Panc1 (cell line): Measurements from ENCODE around the gene MTR. TPM values are rescaled to one million over a fixed set of nuclear protein-coding genes. Genes with fewer than 3 reads are reported as not detected.

Source experiments
- ATAC-seq: fragments of 200-7000 bp; cut with Tn5 transposase; 2 replicates; pipeline ENCODE4 v1.9.1; 2020; ENCODE audit warnings: mild to moderate bottlenecking, moderate library complexity
- BruUV-seq: library from RNA; stranded (reverse); fragments of 400-500 nt; replicated peaks from 2 replicates; lab custom pipeline; 2021; lab: Mats Ljungman, UMichigan
- CTCF ChIA-PET: fragments of 300-600 bp; sonication (Branson Sonifier 250); formaldehyde crosslinking; loops from one replicate; lab custom pipeline; 2022; ENCODE audit warnings: antibody characterized with exemption; lab: Charles Lee
- POLR2A ChIA-PET: fragments of 300-600 bp; sonication (Branson Sonifier 250); formaldehyde crosslinking; loops from one replicate; lab custom pipeline; 2022; ENCODE audit warnings: antibody characterized with exemption; lab: Charles Lee
- DNase-seq: peaks from one replicate; pipeline ENCODE4 v3.0.0-alpha.2; 2010; ENCODE audit warnings: low read depth, low spot score
- H3K27ac ChIP-seq: 2 replicates; pipeline ENCODE4 v1.5.1; 2011; ENCODE audit warnings: mild to moderate bottlenecking, low read length, inconsistent platforms
- H3K27me3 ChIP-seq: fragments of 200-500 bp; sonication (Bioruptor generic); 2 replicates; pipeline ENCODE4 v1.6.0; 2014; ENCODE audit warnings: low read length, inconsistent platforms; ENCODE audit not compliant: control insufficient read depth, insufficient read depth
- H3K36me3 ChIP-seq: fragments of 200-500 bp; sonication (Bioruptor generic); 2 replicates; pipeline ENCODE4 v1.5.1; 2014; ENCODE audit warnings: inconsistent platforms, mild to moderate bottlenecking, low read length, moderate library complexity; ENCODE audit not compliant: control insufficient read depth, insufficient read depth
- H3K4me1 ChIP-seq: 2 replicates; pipeline ENCODE4 v1.5.1; 2011; ENCODE audit warnings: inconsistent platforms, mild to moderate bottlenecking, low read length, moderate library complexity; ENCODE audit not compliant: control insufficient read depth, insufficient read depth
- H3K4me3 ChIP-seq, 2 experiments: 2 replicates each; pipeline ENCODE4 v1.5.1; 2011 to 2012; ENCODE audit warnings: low read depth in 2 of 2, low read length in 2 of 2, mild to moderate bottlenecking in 2 of 2, inconsistent platforms in 1 of 2, moderate library complexity in 1 of 2
- H3K9me3 ChIP-seq: fragments of 200-500 bp; sonication (Bioruptor generic); 2 replicates; pipeline ENCODE4 v1.5.1; 2014; ENCODE audit warnings: low read depth, mild to moderate bottlenecking, inconsistent platforms, low read length, moderate library complexity; ENCODE audit not compliant: control insufficient read depth, insufficient read depth
- POLR2AphosphoS5 ChIP-seq: IDR thresholded peaks from 2 replicates; pipeline ENCODE4 v1.6.1; 2012; ENCODE audit warnings: mild to moderate bottlenecking, low read depth, low read length, moderate library complexity
- REST ChIP-seq, 2 experiments: IDR thresholded peaks; 2 replicates each; pipeline ENCODE4 v1.6.1; 2011 to 2012; ENCODE audit warnings: low read depth in 2 of 2, control low read depth in 1 of 2, low read length in 1 of 2, mild to moderate bottlenecking in 1 of 2, moderate library complexity in 1 of 2; ENCODE audit not compliant: insufficient read depth in 1 of 2
- SIN3A ChIP-seq: IDR thresholded peaks from 2 replicates; pipeline ENCODE4 v1.6.1; 2012; ENCODE audit warnings: low read depth, mild to moderate bottlenecking, low read length, moderate library complexity, borderline replicate concordance; ENCODE audit not compliant: insufficient read depth
- TCF7L2 ChIP-seq: IDR thresholded peaks from 2 replicates; pipeline ENCODE4 v1.6.1; 2011; ENCODE audit warnings: mild to moderate bottlenecking, low read depth, low read length, inconsistent platforms
- in situ Hi-C: cut with HindIII; loops from 2 replicates; pipeline ENCODE4 v1.10.0; 2016; ENCODE audit warnings: low sequenced_read_pairs, low pct_unique_long_range_greater_than_20kb
- intact Hi-C: fragments of 100-400 bp; cut with micrococcal nuclease; formaldehyde crosslinking; loops from one replicate; pipeline ENCODE4 v1.10.0; 2022; ENCODE audit not compliant: unreplicated experiment
- total RNA-seq: library from RNA; stranded (reverse); gene quantifications from one replicate; pipeline ENCODE4 v1.2.1, GENCODE V29; 2021; ENCODE audit not compliant: unreplicated experiment
- TF ChIP-seq, protein P1 (sequence below): fragments of 450-650 bp; IDR thresholded peaks from 2 replicates; pipeline ENCODE4 v1.5.1; 2017; ENCODE audit warnings: mild to moderate bottlenecking

Gene MTR
- total RNA-seq, 1 experiment from 2014 or later: 33.7 TPM

DNA sequence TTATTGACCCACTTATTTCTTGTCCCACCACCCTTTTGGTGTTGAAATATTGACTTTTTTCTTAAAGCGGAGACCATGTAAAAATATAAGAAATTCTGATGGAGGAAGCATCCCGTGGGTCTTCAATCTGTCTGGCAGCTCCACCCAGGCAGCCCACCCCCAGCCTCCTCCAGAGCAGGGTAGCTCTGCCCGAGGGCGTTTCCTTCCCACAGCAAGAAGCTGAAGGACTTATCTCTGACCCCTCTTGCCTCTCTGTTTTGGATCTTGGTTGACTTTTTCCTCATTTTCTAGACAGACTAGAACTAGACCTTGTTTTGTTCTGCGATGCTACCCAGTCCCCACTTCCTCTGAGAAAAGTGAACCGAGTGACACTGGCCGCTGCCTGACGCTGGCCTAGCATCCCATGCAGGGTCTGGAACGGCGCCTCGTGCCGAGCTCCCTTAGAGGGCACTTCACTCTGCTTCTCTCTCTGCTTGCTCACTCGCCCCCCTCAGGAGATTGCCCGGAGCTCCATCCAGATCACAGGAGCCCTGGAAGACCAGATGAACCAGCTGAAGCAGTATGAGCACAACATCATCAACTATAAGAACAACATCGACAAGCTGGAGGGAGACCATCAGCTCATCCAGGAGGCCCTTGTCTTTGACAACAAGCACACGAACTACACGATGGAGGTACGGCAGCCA lies 40.4 kb upstream of the MTR start:
- no peaks in the 10 kb centered on the region for H3K9me3 ChIP-seq
- no peak for DNase-seq
- no peaks in the 10 kb centered on the region for H3K36me3 ChIP-seq
- no peak overlapping the region for H3K27ac ChIP-seq
- no peaks in the 10 kb centered on the region for H3K4me1 ChIP-seq
- in situ Hi-C loops (no loop called here), intact Hi-C loops (loop anchor here (5.0 kb wide), 1 partner anchor 633 kb away; no protein-coding TSS in a partner anchor)
- no peak overlapping the region for H3K4me3 ChIP-seq
- TF ChIP-seq POLR2AphosphoS5 (no peak), REST (IDR thresholded peaks at IDR 0.05; ENCODE audit: insufficient read depth in 1 of 2, low read depth in 2 of 2, low read length in 1 of 2) (no peak), SIN3A (no peak), TCF7L2 (no peak)
- TF ChIP-seq, protein P1, sequence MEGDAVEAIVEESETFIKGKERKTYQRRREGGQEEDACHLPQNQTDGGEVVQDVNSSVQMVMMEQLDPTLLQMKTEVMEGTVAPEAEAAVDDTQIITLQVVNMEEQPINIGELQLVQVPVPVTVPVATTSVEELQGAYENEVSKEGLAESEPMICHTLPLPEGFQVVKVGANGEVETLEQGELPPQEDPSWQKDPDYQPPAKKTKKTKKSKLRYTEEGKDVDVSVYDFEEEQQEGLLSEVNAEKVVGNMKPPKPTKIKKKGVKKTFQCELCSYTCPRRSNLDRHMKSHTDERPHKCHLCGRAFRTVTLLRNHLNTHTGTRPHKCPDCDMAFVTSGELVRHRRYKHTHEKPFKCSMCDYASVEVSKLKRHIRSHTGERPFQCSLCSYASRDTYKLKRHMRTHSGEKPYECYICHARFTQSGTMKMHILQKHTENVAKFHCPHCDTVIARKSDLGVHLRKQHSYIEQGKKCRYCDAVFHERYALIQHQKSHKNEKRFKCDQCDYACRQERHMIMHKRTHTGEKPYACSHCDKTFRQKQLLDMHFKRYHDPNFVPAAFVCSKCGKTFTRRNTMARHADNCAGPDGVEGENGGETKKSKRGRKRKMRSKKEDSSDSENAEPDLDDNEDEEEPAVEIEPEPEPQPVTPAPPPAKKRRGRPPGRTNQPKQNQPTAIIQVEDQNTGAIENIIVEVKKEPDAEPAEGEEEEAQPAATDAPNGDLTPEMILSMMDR: no peak
- no peaks in the 10 kb centered on the region for H3K27me3 ChIP-seq
- BruUV-seq: no TSS peak
- CTCF ChIA-PET: no interaction called here
- POLR2A ChIA-PET: no interaction called here
- ATAC-seq: no peak; the same call in 1 of the 2 replicates

DNA sequence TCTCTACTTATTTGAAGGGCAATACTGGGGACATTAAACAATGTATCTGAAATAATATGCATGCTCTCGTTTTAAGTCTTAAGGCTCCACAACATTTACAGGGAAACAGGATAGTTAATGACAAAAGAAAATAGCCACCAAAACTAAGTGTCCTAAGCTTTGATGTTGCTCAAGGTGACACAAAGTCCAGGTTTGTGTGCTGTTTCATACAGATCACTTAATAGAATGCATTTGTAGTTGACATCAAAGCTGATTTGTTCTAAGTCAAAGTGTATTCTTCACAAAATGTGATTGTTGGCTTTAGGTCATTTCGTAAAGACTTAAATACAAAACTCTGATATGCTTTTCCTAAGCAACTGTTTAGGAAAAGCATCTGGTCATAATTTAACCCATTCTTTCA lies 37.5 kb upstream of the MTR start:
- no peaks in the 10 kb centered on the region for H3K9me3 ChIP-seq
- no peak overlapping the region for H3K27ac ChIP-seq
- ATAC-seq (no peak), DNase-seq (no peak)
- no peak overlapping the region for H3K4me3 ChIP-seq
- TF ChIP-seq REST (IDR thresholded peaks at IDR 0.05; ENCODE audit: insufficient read depth in 1 of 2, low read depth in 2 of 2, low read length in 1 of 2): no peak
- TF ChIP-seq SIN3A: no peak
- no peak for TF ChIP-seq POLR2AphosphoS5
- TF ChIP-seq TCF7L2: no peak
- TF ChIP-seq, protein P1: no peak
- ChIA-PET POLR2A (no interaction called here), CTCF (interaction anchor here (0.7 kb wide), 2 partner anchors 55 to 152 kb away, joined by 3 read pairs; no protein-coding TSS in a partner anchor)
- no peaks in the 10 kb centered on the region for H3K36me3 ChIP-seq
- no TSS peak for BruUV-seq
- intact Hi-C loops: no loop called here
- in situ Hi-C loops: no loop called here
- no peaks in the 10 kb centered on the region for H3K27me3 ChIP-seq
- no peaks in the 10 kb centered on the region for H3K4me1 ChIP-seq
